Measurements from ENCODE around the gene GNG2. TPM values are rescaled to one million over a fixed set of nuclear protein-coding genes. Genes with fewer than 3 reads are reported as not detected.

Gene GNG2
- total RNA-seq, 1 donor from 2014 or later = 245 TPM

GRCh38 chr14:51821822-51822221 is 38.6 kb upstream of the GNG2 start:
- Mint-ChIP-seq H3K4me1 (ENCODE audit: low read depth, unreplicated experiment) (no peaks in the 10 kb centered on the region), H3K36me3 (ENCODE audit: unreplicated experiment) (no peaks in the 10 kb centered on the region), H3K27ac (ENCODE audit: unreplicated experiment) (no peak overlapping the region), H3K9me3 (ENCODE audit: unreplicated experiment) (no peaks in the 10 kb centered on the region), H3K4me3 (ENCODE audit: unreplicated experiment) (no peak overlapping the region), H3K27me3 (ENCODE audit: unreplicated experiment) (peaks cover 5% of the 10 kb centered on the region)
- no peak for DNase-seq
- TF ChIP-seq CTCF (IDR thresholded peaks at IDR 0.05; ENCODE audit: partially characterized antibody, unreplicated experiment) = no peak

DNA sequence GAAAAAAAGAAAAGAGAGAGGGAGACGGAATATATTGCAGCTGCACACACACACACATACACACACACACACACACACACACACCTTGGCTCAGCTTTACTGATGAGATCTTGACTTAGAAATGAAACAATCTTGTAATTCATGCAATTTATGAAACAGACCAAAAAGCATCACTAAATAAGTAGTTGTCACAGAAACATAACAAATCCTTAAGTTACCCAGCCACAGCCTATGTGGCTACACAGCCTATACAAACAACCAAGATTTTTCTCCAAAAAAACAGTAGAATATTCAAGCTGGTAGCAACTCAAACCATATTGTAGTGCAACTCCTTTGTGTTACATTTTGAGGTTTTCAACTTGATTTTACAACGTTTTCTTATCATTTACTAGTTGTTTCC is 37.9 kb upstream of the GNG2 start:
- DNase-seq = no peak
- Mint-ChIP-seq H3K4me3 (ENCODE audit: unreplicated experiment) (no peak overlapping the region), H3K27me3 (ENCODE audit: unreplicated experiment) (peaks cover 5% of the 10 kb centered on the region), H3K4me1 (ENCODE audit: low read depth, unreplicated experiment) (no peaks in the 10 kb centered on the region), H3K36me3 (ENCODE audit: unreplicated experiment) (no peaks in the 10 kb centered on the region), H3K9me3 (ENCODE audit: unreplicated experiment) (no peaks in the 10 kb centered on the region), H3K27ac (ENCODE audit: unreplicated experiment) (no peak overlapping the region)
- no peak for TF ChIP-seq CTCF (IDR thresholded peaks at IDR 0.05; ENCODE audit: partially characterized antibody, unreplicated experiment)

DNA sequence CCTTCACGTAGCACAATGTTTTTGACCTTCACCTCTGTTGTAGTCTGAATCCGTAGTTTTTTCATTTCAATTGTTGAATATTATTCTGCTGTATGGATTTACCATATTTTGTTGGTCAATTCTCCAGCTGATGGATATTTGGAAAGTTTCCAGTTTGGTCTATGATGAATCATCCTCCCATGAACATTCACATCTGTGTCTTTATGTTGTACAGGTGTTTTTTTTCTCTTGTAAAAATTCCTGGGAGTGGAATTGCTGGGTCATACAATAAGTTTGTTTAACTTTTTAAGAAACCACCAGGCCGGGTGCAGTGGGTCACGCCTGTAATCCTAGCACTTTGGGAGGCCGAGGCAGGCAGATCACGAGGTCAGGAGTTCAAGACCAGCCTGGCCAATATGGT is 36.7 kb upstream of the GNG2 start:
- H3K27ac Mint-ChIP-seq (ENCODE audit: unreplicated experiment) = no peak overlapping the region
- no peaks in the 10 kb centered on the region for H3K36me3 Mint-ChIP-seq (ENCODE audit: unreplicated experiment)
- H3K4me1 Mint-ChIP-seq (ENCODE audit: low read depth, unreplicated experiment) = no peaks in the 10 kb centered on the region
- no peak overlapping the region for H3K4me3 Mint-ChIP-seq (ENCODE audit: unreplicated experiment)
- no peak for TF ChIP-seq CTCF (IDR thresholded peaks at IDR 0.05; ENCODE audit: partially characterized antibody, unreplicated experiment)
- peaks cover 5% of the 10 kb centered on the region for H3K27me3 Mint-ChIP-seq (ENCODE audit: unreplicated experiment)
- DNase-seq = no peak
- H3K9me3 Mint-ChIP-seq (ENCODE audit: unreplicated experiment) = no peaks in the 10 kb centered on the region

- Mint-ChIP-seq H3K27ac (ENCODE audit: unreplicated experiment) (no peak overlapping the region), H3K4me3 (ENCODE audit: unreplicated experiment) (no peak overlapping the region), H3K4me1 (ENCODE audit: low read depth, unreplicated experiment) (no peaks in the 10 kb centered on the region), H3K9me3 (ENCODE audit: unreplicated experiment) (no peaks in the 10 kb centered on the region), H3K27me3 (ENCODE audit: unreplicated experiment) (peaks cover 5% of the 10 kb centered on the region), H3K36me3 (ENCODE audit: unreplicated experiment) (no peaks in the 10 kb centered on the region)
- no peak for DNase-seq
- no peak for TF ChIP-seq CTCF (IDR thresholded peaks at IDR 0.05; ENCODE audit: partially characterized antibody, unreplicated experiment)
These were observed 36.2 kb upstream of the GNG2 start for GRCh38 chr14:51824191-51824590.

DNA sequence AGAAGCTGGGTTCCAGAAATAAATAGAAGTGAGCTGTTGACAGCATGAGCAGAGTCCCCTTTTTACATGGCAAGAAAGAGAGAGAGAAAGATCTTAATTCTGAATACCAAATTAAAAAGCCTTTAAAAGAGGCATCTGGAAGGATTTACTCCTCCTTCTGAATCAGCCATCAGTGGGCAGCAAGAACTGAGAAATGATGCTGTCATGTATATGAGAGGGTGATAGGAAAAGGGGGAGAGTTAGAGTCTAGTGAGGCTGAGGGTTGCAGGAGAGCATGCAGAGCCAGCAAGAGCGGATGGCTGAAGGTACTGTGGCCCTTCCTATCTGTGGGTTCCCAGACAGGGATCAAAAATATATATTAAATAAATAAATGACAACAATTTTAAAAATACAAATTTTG is 34.5 kb upstream of the GNG2 start:
- no peak for DNase-seq
- Mint-ChIP-seq H3K4me3 (ENCODE audit: unreplicated experiment) (no peak overlapping the region), H3K27ac (ENCODE audit: unreplicated experiment) (no peak overlapping the region), H3K27me3 (ENCODE audit: unreplicated experiment) (peaks cover 3% of the 10 kb centered on the region), H3K9me3 (ENCODE audit: unreplicated experiment) (no peaks in the 10 kb centered on the region), H3K4me1 (ENCODE audit: low read depth, unreplicated experiment) (no peaks in the 10 kb centered on the region), H3K36me3 (ENCODE audit: unreplicated experiment) (no peaks in the 10 kb centered on the region)
- no peak for TF ChIP-seq CTCF (IDR thresholded peaks at IDR 0.05; ENCODE audit: partially characterized antibody, unreplicated experiment)

Data from glutamatergic neuron (in vitro differentiated cells).